HL-60 (cell line): Measurements from ENCODE around the gene FADD.
"Not testable (repeated sequence)": the region's sequence is repeated elsewhere in the genome, so short reads cannot be mapped to it uniquely, and the experiment has no call there.

Experiments
- DNase-seq, 2 experiments: peaks; one replicate each; pipeline ENCODE4 v3.0.0-alpha.2; 2010 to 2020; ENCODE audit warnings: low read depth in 1 of 2, low spot score in 1 of 2
- H3K27ac ChIP-seq: fragments of 250-450 bp; sonication (Bioruptor Pico); replicated peaks from 2 replicates; pipeline ENCODE4 v1.5.1; 2020; ENCODE audit warnings: mild to moderate bottlenecking, moderate library complexity
- H3K27me3 ChIP-seq: fragments of 250-450 bp; sonication (Bioruptor Pico); 2 replicates; pipeline ENCODE4 v1.5.1; 2021; ENCODE audit warnings: mild to moderate bottlenecking, moderate library complexity; ENCODE audit not compliant: insufficient read depth, poor library complexity, severe bottlenecking
- H3K4me3 ChIP-seq: replicated peaks from 2 replicates; pipeline ENCODE4 v1.5.1; 2011; ENCODE audit warnings: mild to moderate bottlenecking, control low read depth, low read length; ENCODE audit not compliant: insufficient read depth
- GABPA ChIP-seq: IDR thresholded peaks from 2 replicates; pipeline ENCODE4 v1.6.1; 2012; ENCODE audit warnings: low read depth
- POLR2AphosphoS5 ChIP-seq: IDR thresholded peaks from 2 replicates; pipeline ENCODE4 v1.6.1; 2012; ENCODE audit warnings: low read depth
- SPI1 ChIP-seq: IDR thresholded peaks from 2 replicates; pipeline ENCODE4 v1.6.1; 2012; ENCODE audit warnings: low read depth, mild to moderate bottlenecking, borderline replicate concordance
- TF ChIP-seq, protein P1 (sequence below): IDR thresholded peaks from 2 replicates; pipeline ENCODE4 v1.6.1; 2012; ENCODE audit warnings: low read depth; ENCODE audit not compliant: insufficient replicate concordance
- TF ChIP-seq, protein P2 (sequence below): IDR thresholded peaks from one replicate; pipeline ENCODE4 v1.5.1; 2011; ENCODE audit warnings: low read length, control low read depth, inconsistent platforms; ENCODE audit not compliant: insufficient read depth

The FADD gene

DNA sequence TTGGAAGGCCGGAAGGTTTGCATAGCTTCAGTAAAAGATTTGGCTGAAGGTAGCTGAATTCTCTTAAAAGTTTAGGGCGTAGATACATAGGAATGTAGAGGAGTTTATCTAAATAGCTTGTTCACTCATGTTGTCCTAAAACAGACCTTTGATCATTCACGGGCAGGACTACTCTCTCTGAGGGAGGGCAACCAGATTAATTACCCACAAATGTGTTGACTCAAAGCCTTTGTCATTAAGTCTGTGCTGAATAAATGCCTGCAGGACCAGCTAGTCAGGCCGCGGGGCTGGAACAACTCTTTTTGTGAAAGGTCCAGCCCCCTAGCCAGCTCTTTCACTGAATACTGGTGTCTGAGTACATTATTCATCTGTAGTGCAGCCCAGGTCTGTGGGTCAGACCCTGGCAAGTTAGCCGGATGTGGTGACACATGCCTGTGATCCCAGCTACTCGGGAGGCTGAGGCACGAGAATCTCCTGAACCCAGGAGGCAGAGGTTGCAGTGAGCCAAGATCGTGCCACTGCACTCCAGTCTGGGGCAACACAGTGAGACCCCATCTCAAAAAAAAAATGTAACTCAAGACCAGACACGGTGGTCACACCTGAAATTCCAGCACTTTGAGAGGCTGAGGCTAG is 2.8 kb upstream of the FADD start:
- Histone ChIP-seq H3K27ac (no peak overlapping the region), H3K27me3 (no peaks in the 10 kb centered on the region), H3K4me3 (no peak overlapping the region)
- DNase-seq: no peak
- TF ChIP-seq, protein P1, sequence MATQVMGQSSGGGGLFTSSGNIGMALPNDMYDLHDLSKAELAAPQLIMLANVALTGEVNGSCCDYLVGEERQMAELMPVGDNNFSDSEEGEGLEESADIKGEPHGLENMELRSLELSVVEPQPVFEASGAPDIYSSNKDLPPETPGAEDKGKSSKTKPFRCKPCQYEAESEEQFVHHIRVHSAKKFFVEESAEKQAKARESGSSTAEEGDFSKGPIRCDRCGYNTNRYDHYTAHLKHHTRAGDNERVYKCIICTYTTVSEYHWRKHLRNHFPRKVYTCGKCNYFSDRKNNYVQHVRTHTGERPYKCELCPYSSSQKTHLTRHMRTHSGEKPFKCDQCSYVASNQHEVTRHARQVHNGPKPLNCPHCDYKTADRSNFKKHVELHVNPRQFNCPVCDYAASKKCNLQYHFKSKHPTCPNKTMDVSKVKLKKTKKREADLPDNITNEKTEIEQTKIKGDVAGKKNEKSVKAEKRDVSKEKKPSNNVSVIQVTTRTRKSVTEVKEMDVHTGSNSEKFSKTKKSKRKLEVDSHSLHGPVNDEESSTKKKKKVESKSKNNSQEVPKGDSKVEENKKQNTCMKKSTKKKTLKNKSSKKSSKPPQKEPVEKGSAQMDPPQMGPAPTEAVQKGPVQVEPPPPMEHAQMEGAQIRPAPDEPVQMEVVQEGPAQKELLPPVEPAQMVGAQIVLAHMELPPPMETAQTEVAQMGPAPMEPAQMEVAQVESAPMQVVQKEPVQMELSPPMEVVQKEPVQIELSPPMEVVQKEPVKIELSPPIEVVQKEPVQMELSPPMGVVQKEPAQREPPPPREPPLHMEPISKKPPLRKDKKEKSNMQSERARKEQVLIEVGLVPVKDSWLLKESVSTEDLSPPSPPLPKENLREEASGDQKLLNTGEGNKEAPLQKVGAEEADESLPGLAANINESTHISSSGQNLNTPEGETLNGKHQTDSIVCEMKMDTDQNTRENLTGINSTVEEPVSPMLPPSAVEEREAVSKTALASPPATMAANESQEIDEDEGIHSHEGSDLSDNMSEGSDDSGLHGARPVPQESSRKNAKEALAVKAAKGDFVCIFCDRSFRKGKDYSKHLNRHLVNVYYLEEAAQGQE: no peak
- no peak for TF ChIP-seq SPI1
- no peak for TF ChIP-seq POLR2AphosphoS5
- TF ChIP-seq GABPA: no peak
- TF ChIP-seq, protein P2, sequence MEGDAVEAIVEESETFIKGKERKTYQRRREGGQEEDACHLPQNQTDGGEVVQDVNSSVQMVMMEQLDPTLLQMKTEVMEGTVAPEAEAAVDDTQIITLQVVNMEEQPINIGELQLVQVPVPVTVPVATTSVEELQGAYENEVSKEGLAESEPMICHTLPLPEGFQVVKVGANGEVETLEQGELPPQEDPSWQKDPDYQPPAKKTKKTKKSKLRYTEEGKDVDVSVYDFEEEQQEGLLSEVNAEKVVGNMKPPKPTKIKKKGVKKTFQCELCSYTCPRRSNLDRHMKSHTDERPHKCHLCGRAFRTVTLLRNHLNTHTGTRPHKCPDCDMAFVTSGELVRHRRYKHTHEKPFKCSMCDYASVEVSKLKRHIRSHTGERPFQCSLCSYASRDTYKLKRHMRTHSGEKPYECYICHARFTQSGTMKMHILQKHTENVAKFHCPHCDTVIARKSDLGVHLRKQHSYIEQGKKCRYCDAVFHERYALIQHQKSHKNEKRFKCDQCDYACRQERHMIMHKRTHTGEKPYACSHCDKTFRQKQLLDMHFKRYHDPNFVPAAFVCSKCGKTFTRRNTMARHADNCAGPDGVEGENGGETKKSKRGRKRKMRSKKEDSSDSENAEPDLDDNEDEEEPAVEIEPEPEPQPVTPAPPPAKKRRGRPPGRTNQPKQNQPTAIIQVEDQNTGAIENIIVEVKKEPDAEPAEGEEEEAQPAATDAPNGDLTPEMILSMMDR: no peak

DNA sequence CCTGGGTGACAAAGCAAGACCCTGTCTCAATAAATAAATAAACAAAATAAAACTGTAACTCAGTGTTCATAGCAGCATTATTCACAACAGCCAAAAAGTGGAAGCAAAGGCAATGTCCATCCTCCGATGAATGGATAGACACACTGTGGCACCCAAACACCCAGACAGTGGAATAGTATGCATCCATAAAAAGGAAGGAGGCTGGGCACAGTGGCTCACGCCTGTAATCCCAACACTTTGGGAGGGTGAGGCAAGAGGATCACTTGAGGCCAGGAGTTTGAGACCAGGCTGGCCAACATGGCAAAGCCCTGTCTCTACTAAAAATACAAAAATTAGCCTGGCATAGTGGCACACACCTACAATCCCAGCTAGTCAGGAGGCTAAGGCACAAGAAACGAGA is 2.0 kb upstream of the FADD start:
- H3K27me3 ChIP-seq, H3K4me3 ChIP-seq, DNase-seq, H3K27ac ChIP-seq: not testable (repeated sequence)

DNA sequence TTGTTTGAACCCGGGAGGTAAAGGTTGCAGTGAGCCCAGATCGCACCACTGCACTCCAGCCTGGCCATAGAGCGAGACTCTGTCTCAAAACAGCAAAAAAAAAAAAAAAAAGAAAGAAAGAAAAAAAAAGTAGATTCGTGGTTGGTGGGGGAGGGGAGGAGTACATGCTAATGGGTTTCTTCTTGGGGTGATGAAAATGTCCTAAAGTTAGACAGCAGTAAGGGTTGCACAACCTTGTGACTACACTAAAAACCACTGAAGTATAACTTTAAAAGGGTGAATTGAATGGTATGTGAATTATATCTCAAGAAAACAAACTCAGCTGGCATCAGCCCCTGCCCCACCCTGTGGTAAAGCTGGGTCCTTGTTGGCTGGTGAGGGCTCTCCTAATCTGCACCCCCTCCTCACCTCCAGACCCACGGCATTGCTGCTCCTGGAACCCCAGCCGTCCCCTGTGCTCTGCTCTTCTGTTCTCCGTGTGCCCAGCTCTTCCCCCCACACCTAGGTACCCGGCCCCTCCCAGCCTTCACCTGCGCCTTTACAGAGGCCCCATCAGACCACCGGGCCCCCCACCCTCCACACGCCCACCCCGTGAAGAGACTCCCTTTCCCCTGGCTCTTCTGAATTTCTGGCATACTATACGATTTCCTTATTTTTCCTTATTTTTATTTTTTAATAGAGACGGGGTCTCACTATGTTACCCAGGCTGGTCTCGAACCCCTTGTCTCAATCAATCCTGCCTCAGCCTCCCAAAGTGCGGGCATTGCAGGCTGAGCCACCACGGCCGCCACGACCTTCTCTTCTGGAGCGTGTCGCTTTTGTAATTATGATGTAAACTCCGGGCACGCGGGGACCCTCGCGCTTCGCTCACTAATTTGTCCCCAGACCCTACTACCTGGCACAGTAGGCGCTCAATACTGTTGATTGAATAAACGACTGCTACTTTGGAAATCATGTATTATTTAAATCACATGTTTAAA is 924 bp upstream of the FADD start:
- DNase-seq: peak; percentile 55 to 69
- H3K27me3 ChIP-seq: no peaks in the 10 kb centered on the region
- TF ChIP-seq SPI1 (no peak), GABPA (no peak), POLR2AphosphoS5 (no peak; the same call in 1 of the 2 replicates)
- TF ChIP-seq, protein P2: no peak
- TF ChIP-seq, protein P1: no peak
- peak overlapping the region; percentile 95 for H3K27ac ChIP-seq
- H3K4me3 ChIP-seq: peak overlapping the region; percentile 82

DNA sequence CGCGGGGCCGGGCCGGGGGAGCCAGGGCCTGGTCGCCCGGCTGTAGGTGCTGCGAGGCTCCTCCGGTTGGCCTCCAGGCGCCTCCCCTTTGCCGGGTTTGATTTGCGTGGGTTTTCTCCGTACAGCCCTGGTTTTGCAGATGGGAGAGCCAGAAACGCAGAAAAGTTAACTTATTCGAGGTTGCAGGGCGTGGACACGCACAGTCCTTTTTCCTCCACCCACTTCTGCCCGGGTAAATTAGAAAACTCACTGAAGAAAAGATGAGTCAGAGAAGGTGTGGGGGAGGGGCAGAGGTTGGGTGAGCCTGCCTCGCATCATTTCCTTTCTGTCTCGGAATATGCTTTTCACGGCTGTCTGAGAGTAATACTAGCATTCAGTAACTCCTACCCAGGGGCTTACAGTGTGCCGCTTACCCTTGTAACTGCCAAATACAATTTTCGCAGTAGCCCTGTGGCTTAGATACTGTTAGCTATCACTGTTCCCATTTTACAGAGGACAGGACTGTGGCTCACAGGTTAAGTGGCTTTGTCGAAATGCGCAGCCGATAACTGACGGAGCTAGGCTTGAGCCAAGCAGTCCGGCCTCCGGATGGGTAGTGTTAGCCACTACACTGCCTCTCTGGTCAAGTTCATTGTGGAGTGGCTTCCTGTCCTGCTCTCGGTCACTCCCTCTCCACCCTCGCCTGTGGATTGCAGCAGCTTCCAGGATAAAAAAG is 812 bp downstream of the FADD start:
- TF ChIP-seq, protein P2: no peak
- TF ChIP-seq POLR2AphosphoS5: peak; percentile 42
- peak; percentile 59 to 84 for DNase-seq
- H3K4me3 ChIP-seq: peak overlapping the region; percentile 82

More for the DNA sequence above, 812 bp downstream of the FADD start:
- Histone ChIP-seq H3K27ac (peak overlapping the region; percentile 95), H3K27me3 (no peaks in the 10 kb centered on the region)
